SK-N-MC (cell line): Measurements from ENCODE around the gene DIP2C.

Source experiments
- EZH2 ChIP-seq: fragments of 200-600 bp; sonication (generic); IDR thresholded peaks from one replicate; pipeline ENCODE4 v1.6.1; 2017; ENCODE audit warnings: antibody characterized with exemption
- FOXP2 ChIP-seq: optimal IDR thresholded peaks from 2 replicates; pipeline ENCODE3; 2011; ENCODE audit warnings: mild to moderate bottlenecking, moderate library complexity; ENCODE audit not compliant: insufficient read depth; ENCODE audit errors: extremely low read length, control extremely low read depth

DNA sequence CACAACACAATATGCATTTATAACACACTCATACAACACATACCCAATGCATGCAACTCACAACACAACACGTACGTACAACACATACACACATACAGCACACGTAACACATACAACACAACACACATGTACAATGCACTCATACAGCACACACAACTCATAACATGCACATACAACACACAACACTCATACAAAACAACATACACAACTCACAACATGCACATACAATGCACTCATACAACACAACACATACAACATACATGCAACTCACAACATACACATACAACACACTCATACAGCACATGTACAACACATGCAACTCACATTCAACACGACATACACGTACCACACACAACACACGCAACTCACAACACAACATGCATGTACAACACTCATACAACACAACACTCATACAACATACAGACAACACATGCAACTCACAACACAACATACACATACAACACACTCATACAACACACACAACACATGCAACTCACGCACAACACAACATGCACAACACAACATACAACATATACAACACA, 21.8 kb downstream of the DIP2C start:
- TF ChIP-seq EZH2: no peak
- no peak for TF ChIP-seq FOXP2
